Measurements from ENCODE around the gene CRACR2A.

- TF ChIP-seq CTCF (conservative IDR thresholded peaks at IDR 0.05; ENCODE audit: low read depth, low read length) (no peak), CEBPB (IDR thresholded peaks at IDR 0.05; ENCODE audit: low read depth, low read length) (no peak), RCOR1 (IDR thresholded peaks at IDR 0.05; ENCODE audit: insufficient replicate concordance, low read length) (no peak), SMC3 (IDR thresholded peaks at IDR 0.05; ENCODE audit: low read depth, low read length) (no peak), ELK1 (IDR thresholded peaks at IDR 0.05; ENCODE audit: borderline replicate concordance, low read depth, low read length) (no peak)
Observed at GRCh38 chr12:3692616-3693365, 60.1 kb downstream of the CRACR2A start.

Measured in IMR-90 (cell line).